ENCODE results near the gene RAB11B.
"Not testable (repeated sequence)": the region's sequence is repeated elsewhere in the genome, so short reads cannot be mapped to it uniquely, and the experiment has no call there.

The RAB11B gene

GRCh38 chr19:8370176-8371010 lies 19.8 kb upstream of the RAB11B start:
- DNase-seq (ENCODE audit: low spot score), result no peak

DNA sequence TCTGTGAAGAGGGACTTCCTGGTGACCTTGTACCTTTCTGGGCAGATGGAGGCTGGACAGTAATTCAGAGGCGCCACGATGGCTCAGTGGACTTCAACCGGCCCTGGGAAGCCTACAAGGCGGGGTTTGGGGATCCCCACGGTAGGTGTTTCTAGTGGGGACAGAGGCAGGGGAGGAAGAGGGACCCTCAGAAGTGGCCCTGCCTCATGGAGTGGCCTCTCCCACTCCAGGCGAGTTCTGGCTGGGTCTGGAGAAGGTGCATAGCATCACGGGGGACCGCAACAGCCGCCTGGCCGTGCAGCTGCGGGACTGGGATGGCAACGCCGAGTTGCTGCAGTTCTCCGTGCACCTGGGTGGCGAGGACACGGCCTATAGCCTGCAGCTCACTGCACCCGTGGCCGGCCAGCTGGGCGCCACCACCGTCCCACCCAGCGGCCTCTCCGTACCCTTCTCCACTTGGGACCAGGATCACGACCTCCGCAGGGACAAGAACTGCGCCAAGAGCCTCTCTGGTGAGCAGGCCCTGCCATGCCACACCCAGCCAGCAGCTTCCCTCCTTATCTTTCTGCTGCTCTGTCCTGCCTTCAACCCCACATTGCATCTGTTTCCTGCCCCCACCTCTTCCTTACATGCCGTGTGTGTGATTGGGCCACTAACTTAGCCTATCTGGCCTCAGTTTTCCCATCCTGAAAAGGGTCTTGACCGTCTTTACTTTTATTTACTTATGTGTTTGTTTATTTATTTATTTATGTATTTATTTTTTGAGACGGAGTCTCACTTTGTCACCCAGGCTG lies 19.0 kb upstream of the RAB11B start:
- no peak for DNase-seq (ENCODE audit: low spot score)

DNA sequence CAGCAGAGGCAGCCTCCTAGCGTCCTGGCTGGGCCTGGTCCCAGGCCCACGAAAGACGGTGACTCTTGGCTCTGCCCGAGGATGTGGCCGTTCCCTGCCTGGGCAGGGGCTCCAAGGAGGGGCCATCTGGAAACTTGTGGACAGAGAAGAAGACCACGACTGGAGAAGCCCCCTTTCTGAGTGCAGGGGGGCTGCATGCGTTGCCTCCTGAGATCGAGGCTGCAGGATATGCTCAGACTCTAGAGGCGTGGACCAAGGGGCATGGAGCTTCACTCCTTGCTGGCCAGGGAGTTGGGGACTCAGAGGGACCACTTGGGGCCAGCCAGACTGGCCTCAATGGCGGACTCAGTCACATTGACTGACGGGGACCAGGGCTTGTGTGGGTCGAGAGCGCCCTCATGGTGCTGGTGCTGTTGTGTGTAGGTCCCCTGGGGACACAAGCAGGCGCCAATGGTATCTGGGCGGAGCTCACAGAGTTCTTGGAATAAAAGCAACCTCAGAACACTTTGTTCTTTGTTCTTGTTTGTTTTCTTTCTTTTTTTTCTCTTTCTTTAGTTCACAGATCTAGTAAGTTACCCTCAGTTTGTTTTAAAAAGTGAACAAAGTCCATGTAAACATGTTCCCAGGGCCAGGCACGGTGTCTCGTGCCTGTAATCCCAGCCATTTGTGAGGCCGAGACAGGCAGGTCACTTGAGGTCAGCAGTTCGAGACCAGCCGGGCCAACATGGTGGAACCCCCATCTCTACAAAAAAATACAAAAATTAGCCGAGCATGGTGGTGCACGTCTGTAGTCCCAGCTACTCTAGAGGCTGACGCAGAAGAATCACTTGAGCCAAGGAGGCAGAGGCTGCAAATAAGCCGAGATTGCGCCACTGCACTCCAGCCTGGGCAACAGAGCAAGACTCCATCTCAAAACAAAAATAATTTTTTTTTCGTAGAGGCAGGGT lies 16.0 kb upstream of the RAB11B start:
- DNase-seq (ENCODE audit: low spot score), result no peak

- DNase-seq (ENCODE audit: low spot score), result not testable (repeated sequence)
These were observed 14.4 kb upstream of the RAB11B start for GRCh38 chr19:8375766-8376165.

DNA sequence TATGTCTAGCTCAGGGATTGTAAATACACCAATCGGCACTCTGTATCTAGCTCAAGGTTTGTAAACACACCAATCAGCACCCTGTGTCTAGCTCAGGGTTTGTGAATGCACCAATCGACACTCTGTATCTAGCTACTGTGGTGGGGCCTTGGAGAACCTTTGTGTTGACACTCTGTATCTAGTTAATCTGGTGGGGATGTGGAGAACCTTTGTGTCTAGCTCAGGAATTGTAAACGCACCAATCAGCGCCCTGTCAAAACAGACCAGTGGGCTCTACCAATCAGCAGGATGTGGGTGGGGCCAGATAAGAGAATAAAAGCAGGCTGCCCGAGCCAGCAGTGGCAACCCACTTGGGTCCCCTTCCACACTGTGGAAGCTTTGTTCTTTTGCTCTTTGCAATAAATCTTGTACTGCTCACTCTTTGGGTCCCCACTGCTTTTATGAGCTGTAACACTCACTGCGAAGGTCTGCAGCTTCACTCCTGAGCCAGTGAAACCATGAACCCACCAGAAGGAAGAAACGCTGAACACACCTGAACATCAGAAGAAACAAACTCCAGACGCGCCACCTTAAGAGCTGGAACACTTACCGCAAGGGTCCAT lies 13.7 kb upstream of the RAB11B start:
- not testable (repeated sequence) for DNase-seq (ENCODE audit: low spot score)

GRCh38 chr19:8377598-8377997 lies 12.6 kb upstream of the RAB11B start:
- no peak for DNase-seq (ENCODE audit: low spot score)

DNA sequence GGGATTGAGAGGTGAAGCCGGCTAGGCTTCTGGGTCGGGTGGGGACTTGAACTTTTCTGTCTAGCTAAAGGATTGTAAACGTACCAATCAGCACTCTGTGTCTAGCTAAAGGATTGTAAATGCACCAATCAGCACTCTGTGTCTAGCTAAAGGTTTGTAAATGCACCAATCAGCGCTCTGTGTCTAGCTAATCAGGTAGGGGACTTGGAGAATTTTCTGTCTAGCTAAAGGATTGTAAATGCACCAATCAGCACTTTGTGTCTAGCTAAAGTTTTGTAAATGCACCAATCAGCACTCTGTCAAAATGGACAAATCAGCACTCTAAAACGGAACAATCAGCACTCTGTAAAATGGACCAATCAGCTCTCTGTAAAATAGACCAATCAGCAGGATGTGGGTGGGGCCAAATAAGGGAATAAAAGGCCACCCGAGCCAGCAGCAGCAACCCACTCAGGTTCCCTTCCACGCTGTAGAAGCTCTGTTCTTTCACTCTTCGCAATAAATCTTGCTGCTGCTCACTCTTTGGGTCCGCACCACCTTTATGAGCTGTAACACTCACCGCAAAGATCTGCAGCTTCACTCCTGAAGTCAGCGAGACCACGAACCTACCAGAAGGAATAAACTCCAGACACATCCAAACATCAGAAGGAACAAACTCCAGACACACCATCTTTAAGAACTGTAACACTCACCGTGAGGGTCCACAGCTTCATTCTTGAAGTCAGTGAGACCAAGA lies 10.8 kb upstream of the RAB11B start:
- not testable (repeated sequence) for DNase-seq (ENCODE audit: low spot score)

DNA sequence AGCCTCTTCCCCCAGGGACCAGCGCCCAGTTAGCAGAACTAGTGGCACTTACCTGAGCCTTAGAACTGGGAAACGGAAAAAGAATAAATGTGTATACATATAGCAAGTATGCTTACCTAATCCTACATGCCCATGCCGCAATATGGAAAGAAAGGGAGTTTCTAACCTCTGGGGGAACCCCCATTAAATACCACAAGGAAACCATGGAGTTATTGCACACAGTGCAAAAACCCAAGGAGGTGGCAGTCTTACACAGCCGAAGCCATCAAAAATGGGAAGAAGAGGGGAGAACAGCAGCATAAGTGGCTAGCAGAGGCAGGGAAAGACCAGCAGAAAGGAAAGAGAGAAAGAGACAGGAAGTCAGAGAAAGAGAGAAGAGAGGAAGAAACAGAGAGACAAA lies 5.6 kb upstream of the RAB11B start:
- not testable (repeated sequence) for DNase-seq (ENCODE audit: low spot score)

DNA sequence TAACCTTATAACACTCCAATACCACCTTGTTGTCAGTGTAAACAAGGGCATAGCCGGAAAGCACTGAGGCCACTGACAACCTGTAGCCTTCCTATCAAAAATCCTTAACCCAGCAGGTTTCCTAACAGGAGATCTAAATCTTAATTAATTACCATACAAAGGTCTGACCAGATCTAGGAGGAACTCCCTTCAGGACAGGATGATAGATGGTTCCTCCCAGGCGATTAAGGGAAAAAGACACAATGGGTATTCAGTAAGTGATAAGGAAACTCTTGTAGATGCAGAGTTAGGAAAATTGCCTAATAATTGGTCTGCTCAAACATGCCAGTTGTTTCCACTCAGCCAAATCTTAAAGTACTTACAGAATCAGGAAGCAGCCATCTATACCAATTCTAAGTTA lies 5.1 kb upstream of the RAB11B start:
- not testable (repeated sequence) for DNase-seq (ENCODE audit: low spot score)

DNA sequence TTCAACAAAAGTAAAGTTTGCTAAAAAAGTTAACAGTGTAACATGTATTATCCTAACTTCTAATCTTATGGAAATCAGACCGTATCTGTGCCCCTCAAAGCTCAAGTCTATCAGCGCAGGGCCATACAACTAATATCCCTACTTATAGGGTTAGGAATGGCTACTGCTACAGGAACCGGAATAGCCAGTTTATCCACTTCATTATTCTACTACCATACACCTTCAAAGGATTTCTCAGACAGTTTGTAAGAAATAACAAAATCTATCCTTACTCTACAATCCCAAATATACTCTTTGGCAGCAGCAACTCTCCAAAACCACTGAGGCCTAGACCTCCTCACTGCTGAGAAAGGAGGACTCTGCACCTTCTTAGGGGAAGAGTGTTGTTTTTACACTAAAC lies 4.6 kb upstream of the RAB11B start:
- not testable (repeated sequence) for DNase-seq (ENCODE audit: low spot score)

- DNase-seq (ENCODE audit: low spot score), result not testable (repeated sequence)
These were observed 3.7 kb upstream of the RAB11B start for GRCh38 chr19:8386419-8386818.

- DNase-seq (ENCODE audit: low spot score), result no peak
These were observed 3.2 kb upstream of the RAB11B start for GRCh38 chr19:8386990-8387389.

DNA sequence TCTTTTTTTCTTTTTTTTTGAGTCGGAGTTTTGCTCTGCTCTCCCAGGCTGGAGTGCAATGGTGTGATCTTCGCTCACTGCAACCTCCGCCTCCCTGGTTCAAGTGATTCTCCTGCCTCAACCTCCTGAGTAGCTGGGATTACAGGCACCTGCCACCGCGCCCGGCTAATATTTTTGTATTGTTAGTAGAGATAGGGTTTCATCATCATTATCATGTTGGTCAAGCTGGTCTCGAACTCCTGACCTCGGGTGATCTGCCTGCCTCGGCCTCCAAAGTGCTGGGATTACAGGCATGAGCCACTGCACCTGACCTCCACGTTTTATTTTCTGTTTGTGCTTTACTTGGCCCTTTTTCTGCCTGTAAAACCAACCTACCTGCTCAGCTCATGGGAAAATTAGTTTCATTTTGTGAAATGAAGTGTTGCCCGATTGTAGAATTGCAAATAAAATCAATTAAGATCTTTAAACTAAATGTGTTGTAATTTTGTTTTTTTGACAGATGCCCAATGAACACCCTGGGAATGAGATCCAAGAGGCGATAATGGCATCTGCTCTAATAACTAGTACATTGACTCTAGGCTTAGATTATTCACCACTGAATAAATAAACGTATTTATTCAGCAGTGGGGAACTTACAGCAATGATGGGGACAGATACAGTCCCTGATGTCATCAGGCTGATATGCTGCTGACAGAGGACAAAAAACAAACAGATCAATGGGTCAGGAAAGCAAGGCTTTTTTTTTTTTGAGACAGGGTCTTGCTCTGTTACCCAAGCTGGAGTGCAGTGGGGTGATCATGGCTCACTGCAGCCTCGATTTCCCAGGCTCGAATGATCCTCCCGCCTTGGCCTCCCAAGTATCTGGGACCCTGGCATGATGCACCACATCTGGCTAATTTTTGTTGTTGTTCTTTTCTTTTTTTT lies 2.2 kb upstream of the RAB11B start:
- DNase-seq (ENCODE audit: low spot score), result no peak

GRCh38 chr19:8388612-8388958 lies 1.6 kb upstream of the RAB11B start:
- no peak for DNase-seq (ENCODE audit: low spot score)

- peak; percentile 84 for DNase-seq (ENCODE audit: low spot score)
These were observed 439 bp downstream of the RAB11B start for GRCh38 chr19:8390617-8390981.

DNA sequence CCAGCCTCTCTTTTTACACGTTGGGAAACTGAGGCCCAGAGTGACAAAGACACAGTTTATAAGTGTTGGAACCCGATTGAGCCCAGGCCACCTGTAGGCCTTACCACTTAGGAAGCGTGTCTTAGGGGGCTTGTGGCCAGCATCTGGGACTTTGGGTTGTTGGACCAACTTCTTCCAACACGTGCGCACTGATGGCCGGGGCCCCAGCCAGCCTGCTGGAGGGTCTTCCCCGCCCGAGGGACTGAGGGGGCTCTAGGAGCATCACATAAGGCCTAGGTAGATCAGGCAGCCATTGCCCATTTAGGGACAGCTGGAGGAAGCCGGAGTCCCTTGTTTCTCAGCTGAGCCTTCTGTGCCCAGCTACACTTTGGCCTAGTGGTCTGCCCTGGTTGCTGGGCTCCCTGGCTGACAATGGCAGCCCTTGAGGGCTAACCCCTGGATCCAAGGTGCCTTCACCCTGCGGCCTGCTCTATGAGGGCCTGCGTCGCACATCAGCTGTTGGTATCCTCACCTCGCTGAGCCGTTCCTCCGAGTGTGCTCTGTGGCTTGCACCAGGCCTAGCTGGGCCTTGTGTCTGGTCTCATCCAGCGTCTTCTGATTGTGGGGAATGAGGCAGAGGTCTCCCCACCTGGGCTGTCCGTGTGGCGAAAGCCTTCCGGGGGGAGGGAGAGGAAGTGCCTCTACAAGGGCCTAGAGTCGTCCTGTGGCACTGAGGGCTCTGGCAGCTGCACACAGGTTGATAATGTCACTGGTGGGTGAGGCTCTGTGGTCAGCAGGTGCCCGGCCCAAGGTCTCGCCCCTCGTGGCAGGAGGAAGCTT lies 1.2 kb downstream of the RAB11B start:
- no peak for DNase-seq (ENCODE audit: low spot score)

- no peak for DNase-seq (ENCODE audit: low spot score)
These were observed 1.9 kb downstream of the RAB11B start for GRCh38 chr19:8392017-8392591.

DNA sequence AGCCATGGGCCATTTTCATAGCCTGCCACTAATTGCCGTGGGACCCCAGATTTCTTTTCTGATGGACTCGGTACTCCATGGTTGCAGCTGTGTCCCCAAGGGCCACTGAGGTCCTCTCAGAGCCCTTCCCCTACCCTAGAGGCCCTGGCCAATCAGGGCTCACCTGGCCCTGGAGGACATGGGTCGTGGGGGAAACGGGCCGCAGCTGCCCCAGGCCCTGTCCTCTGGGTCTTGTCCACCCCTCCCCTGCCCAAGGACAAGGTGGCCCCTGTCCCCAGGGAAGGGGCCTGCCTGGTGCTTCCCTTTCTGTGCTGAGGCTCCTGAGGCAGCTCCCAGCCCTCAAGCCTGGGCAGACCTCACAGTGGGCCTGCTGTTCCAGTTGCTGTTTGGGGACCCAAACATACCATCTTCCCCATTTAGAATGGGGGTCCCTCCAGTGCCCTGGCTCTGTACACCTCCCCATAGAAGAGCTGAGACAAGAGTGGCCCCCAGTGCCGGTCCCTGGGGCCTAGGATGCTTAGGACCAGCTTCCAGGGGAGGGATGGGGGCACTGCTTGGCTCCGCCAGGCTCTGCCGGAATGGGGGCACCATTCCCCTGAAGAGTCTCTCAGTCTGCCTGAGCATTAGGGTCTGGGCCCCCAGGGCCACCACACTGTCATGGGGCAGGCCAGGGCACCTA lies 3.2 kb downstream of the RAB11B start:
- no peak for DNase-seq (ENCODE audit: low spot score)

All from SK-N-DZ (cell line).